Stimulated activated CD4-positive, alpha-beta T cell treated with anti-CD3 and anti-CD28 coated beads, Interleukin-4, amount 100 ng/mL, for 24 hours (primary cell): Measurements from ENCODE around the gene SMPD2.

Source experiments
- DNase-seq: peaks from one replicate; pipeline ENCODE4 v3.0.0-alpha.2; 2020

The SMPD2 gene, protein sequence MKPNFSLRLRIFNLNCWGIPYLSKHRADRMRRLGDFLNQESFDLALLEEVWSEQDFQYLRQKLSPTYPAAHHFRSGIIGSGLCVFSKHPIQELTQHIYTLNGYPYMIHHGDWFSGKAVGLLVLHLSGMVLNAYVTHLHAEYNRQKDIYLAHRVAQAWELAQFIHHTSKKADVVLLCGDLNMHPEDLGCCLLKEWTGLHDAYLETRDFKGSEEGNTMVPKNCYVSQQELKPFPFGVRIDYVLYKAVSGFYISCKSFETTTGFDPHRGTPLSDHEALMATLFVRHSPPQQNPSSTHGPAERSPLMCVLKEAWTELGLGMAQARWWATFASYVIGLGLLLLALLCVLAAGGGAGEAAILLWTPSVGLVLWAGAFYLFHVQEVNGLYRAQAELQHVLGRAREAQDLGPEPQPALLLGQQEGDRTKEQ

GRCh38 chr6:109440331-109441068 is at the start of gene SMPD2, which contains the start of gene PPIL6:
Gene SMPD2, plus strand, starts transcription at chr6:109440724. Its CDS starts 398 bp downstream, at chr6:109441122.
Gene PPIL6, minus strand, starts transcription at chr6:109440628. Its CDS starts 38 bp downstream, at chr6:109440590.
- peak; percentile 74 for DNase-seq

GRCh38 chr6:109393157-109393885 is 47.2 kb upstream of the SMPD2 start:
- no peak for DNase-seq

GRCh38 chr6:109393886-109394281 is 46.6 kb upstream of the SMPD2 start:
- no peak for DNase-seq

DNA sequence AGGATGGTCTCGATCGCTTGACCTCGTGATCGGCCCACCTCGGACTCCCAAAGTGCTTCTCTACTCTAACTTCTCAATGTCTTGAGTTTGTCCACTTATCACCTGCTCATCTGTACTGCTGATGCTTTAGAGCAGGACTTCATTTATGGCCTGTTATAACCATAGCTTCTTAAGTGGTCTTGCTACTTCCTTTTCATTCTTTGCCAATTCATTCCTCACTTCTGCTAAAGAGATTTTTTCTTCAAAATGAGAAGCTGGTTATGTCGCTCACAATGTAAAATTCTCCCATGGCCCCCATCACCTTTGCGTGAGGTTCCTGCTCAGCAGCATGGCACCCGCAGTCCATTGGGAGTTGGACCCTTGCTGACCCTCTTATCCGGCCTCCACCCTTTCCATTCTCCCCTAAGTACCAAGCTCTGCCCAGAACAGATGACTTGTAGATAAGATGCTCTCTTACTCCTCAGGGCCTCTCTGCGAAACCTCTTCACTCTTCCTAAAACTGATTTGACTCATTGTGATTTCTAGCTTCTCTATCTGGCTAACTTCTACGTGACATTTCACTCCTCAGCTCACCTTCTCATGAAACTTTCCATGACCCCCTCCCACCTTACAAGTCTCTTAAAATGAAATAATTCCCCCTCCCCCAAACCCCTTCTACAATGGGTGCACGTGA is 44.3 kb upstream of the SMPD2 start:
- DNase-seq, result no peak

- no peak for DNase-seq
These were observed 43.5 kb upstream of the SMPD2 start for GRCh38 chr6:109397020-109397419.

DNA sequence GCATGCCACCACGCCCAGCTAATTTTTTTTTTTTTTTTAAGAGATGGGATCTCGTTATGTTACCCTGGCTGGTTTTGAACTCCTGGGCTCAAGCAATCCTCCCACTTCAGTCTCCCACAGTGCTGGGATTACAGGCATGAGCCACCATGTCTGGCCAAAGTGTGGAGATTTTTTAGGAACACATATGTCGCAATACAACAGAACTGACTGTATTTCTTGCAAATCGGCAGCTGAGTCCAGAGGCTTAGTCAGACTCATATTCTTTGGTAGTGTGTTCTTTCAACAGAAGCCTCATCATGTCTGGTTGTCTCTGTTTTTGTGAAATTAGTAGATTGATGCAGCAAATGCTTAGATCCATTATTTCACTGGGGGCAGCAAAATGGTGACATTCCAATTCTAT is 34.3 kb upstream of the SMPD2 start:
- DNase-seq, result no peak

DNA sequence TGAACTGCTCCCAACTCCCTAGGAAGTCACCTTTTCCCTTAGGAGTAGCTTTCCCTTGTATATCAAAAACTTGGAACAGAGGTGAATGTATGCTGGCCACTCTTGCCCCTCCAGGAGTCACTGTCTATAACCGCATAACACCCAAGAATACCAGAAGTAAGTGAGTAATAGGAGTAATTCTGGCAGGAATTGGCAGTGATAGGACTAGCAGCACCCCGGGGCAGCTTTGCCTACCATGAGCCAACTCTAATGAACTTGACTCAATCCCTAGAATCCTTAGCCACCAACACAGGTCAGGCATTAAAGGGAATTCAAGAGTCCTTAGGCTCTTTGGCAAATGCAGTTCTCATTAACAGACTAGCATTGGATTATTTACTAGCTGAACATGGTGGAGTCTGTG is 29.5 kb upstream of the SMPD2 start:
- DNase-seq, result no peak

DNA sequence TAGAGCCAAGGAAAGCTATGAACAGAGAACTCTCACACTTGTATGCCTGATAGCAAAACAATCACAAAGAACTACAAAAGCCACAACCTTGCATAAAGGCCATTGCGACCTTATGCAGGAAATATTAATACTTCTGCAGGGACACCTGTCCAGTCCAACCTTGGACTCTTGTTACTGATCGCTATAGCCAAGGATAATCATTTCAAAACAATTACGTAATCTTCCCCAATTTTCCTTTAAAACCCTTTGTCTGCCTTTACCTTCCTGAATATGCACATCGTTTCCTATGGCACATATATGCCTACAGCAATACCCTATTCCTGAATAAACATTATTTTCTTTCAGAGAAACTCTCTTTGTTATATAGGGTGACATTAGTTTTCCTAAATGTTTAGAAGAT is 22.9 kb upstream of the SMPD2 start:
- no peak for DNase-seq

GRCh38 chr6:109420751-109421150 is 19.8 kb upstream of the SMPD2 start:
- DNase-seq, result no peak

- DNase-seq, result no peak
These were observed 19.3 kb upstream of the SMPD2 start for GRCh38 chr6:109421184-109421583.

- no peak for DNase-seq
These were observed 15.6 kb upstream of the SMPD2 start for GRCh38 chr6:109424946-109425345.

- no peak for DNase-seq
These were observed 11.5 kb upstream of the SMPD2 start for GRCh38 chr6:109428889-109429477.

GRCh38 chr6:109429496-109429895 is 11.0 kb upstream of the SMPD2 start:
- DNase-seq, result no peak

- DNase-seq, result no peak
These were observed 6.1 kb upstream of the SMPD2 start for GRCh38 chr6:109434456-109434855.

- DNase-seq, result no peak
These were observed 4.5 kb upstream of the SMPD2 start for GRCh38 chr6:109436041-109436440.

- DNase-seq, result peak; percentile 38
These were observed 719 bp downstream of the SMPD2 start for GRCh38 chr6:109441069-109441816.

DNA sequence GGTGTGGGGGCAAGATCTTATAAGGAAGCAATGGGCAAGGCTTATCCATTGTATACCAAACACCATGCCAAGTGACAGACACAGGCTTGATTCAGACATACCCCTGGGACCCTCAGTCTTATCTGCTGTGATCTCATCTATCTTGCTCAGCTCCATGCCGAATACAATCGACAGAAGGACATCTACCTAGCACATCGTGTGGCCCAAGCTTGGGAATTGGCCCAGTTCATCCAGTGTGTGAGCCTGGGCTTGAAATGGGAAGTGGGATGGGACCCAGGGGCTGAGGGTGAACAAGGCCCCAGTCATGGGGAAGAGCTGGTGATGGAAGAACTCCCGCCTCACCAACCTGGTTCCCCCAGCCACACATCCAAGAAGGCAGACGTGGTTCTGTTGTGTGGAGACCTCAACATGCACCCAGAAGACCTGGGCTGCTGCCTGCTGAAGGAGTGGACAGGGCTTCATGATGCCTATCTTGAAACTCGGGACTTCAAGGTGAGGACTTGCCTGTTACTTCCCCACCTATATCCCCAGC is 1.9 kb downstream of the SMPD2 start:
- DNase-seq, result no peak

- DNase-seq, result no peak
These were observed 3.0 kb downstream of the SMPD2 start for GRCh38 chr6:109443425-109443950.

DNA sequence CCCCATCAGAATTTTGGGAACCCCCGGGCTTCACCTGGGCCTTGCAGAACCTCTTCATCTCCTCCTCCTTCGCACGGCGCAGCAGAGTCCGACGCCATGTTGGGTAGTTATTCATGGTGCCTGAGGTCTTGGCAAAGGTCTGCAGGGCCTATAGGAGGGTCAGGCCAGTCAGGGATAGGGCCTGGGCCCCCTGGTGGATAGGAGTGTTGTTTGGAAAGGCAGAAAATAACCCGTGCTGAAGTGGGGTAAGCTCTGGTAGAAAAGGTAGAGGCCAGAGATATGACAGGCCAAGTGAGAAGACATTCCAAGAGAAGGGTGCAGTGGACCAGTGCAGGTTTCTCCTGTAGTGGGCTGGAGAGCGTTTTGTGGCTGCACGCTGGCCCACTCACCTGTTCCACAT is 4.9 kb downstream of the SMPD2 start:
- no peak for DNase-seq

- DNase-seq, result no peak
These were observed 5.5 kb downstream of the SMPD2 start for GRCh38 chr6:109446072-109446471.

DNA sequence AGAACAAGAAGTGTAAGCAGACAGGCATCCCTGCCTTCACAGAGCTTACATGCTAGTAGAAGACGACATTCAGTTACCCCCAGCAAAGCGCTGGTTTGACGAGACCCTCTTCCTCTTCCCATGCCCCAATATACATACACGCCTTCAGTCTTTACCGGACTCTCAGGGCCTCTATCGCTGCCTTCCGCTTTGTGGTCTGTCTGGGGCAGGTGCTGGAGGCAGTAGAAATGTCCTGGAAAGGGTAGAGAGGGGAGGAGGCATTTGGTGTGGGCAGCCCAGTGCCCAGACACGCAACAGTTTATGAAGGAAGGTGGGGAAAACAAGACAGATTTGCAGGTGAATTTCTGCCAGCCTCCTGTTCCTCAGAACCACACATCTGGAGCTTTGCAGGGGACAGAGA is 6.0 kb downstream of the SMPD2 start:
- no peak for DNase-seq
